WTC11 (cell line): ENCODE measurements around the gene TOMM40. TPM values are rescaled to one million over a fixed set of nuclear protein-coding genes. Genes with fewer than 3 reads are reported as not detected.

Experiments
- ESRRA ChIP-seq: sonication (generic); formaldehyde crosslinking; IDR thresholded peaks from 2 replicates; pipeline ENCODE4 v1.8.1; 2022; ENCODE audit warnings: mild to moderate bottlenecking, missing genetic modification reagents, borderline replicate concordance
- FOXJ3 ChIP-seq: sonication (generic); formaldehyde crosslinking; IDR thresholded peaks from 2 replicates; pipeline ENCODE4 v1.9.0; 2021; ENCODE audit warnings: missing genetic modification reagents, mild to moderate bottlenecking, borderline replicate concordance
- FOXK1 ChIP-seq: sonication (generic); formaldehyde crosslinking; IDR thresholded peaks from 2 replicates; pipeline ENCODE4 v1.8.0; 2022; ENCODE audit warnings: mild to moderate bottlenecking, moderate library complexity, missing genetic modification reagents
- FOXP1 ChIP-seq: sonication (generic); formaldehyde crosslinking; IDR thresholded peaks from 2 replicates; pipeline ENCODE4 v1.8.0; 2022; ENCODE audit warnings: missing genetic modification reagents, mild to moderate bottlenecking, moderate library complexity, borderline replicate concordance
- GABPB1 ChIP-seq: sonication (generic); formaldehyde crosslinking; IDR thresholded peaks from 2 replicates; pipeline ENCODE4 v1.8.1; 2023; ENCODE audit warnings: mild to moderate bottlenecking, missing genetic modification reagents
- GRHL2 ChIP-seq: fragments of 250-450 bp; sonication (Bioruptor Pico); IDR thresholded peaks from 2 replicates; pipeline ENCODE4 v1.8.0; 2022; ENCODE audit warnings: mild to moderate bottlenecking, moderate library complexity; ENCODE audit not compliant: insufficient replicate concordance, severe bottlenecking
- GTF2I ChIP-seq: fragments of 250-450 bp; sonication (Bioruptor Pico); conservative IDR thresholded peaks from 2 replicates; pipeline ENCODE4 v1.4.0; 2021; ENCODE audit warnings: mild to moderate bottlenecking
- HMGA2 ChIP-seq: fragments of 250-450 bp; sonication (Bioruptor Pico); IDR thresholded peaks from 2 replicates; pipeline ENCODE4 v1.4.0; 2021; ENCODE audit warnings: mild to moderate bottlenecking, moderate library complexity
- RORB ChIP-seq: fragments of 250-450 bp; sonication (Bioruptor Pico); IDR thresholded peaks from 2 replicates; pipeline ENCODE4 v1.9.0; 2021; ENCODE audit warnings: mild to moderate bottlenecking
- SMAD3 ChIP-seq: sonication (generic); formaldehyde crosslinking; IDR thresholded peaks from 2 replicates; pipeline ENCODE4 v1.8.0; 2022; ENCODE audit warnings: missing genetic modification reagents, mild to moderate bottlenecking, borderline replicate concordance
- SP1 ChIP-seq: sonication (generic); formaldehyde crosslinking; conservative IDR thresholded peaks from 2 replicates; pipeline ENCODE4 v1.8.1; 2022; ENCODE audit warnings: missing genetic modification reagents
- TEAD4 ChIP-seq: sonication (generic); formaldehyde crosslinking; IDR thresholded peaks from 2 replicates; pipeline ENCODE4 v1.8.0; 2022; ENCODE audit warnings: mild to moderate bottlenecking, missing genetic modification reagents
- ZNF138 ChIP-seq: sonication (generic); formaldehyde crosslinking; conservative IDR thresholded peaks from 2 replicates; pipeline ENCODE4 v1.8.1; 2022; ENCODE audit warnings: mild to moderate bottlenecking, moderate library complexity, missing genetic modification reagents
- ZNF317 ChIP-seq: sonication (generic); formaldehyde crosslinking; IDR thresholded peaks from 2 replicates; pipeline ENCODE4 v1.8.1; 2023; ENCODE audit warnings: low read depth, mild to moderate bottlenecking, moderate library complexity, missing genetic modification reagents, borderline replicate concordance
- total RNA-seq: library from RNA; stranded (reverse); gene quantifications from 3 replicates; pipeline ENCODE4 v1.2.3, GENCODE V29; 2021
- TF ChIP-seq, protein P1 (sequence below): sonication (generic); formaldehyde crosslinking; IDR thresholded peaks from 2 replicates; pipeline ENCODE4 v1.8.1; 2023; ENCODE audit warnings: mild to moderate bottlenecking, missing genetic modification reagents, moderate library complexity
- TF ChIP-seq, protein P2 (sequence below): sonication (generic); formaldehyde crosslinking; IDR thresholded peaks from 2 replicates; pipeline ENCODE4 v1.8.0; 2022; ENCODE audit warnings: mild to moderate bottlenecking, missing genetic modification reagents
- TF ChIP-seq, protein P3 (sequence below): sonication (generic); formaldehyde crosslinking; IDR thresholded peaks from 2 replicates; pipeline ENCODE4 v1.8.0; 2023; ENCODE audit warnings: mild to moderate bottlenecking, missing genetic modification reagents
- TF ChIP-seq, protein P4 (sequence below): sonication (generic); formaldehyde crosslinking; conservative IDR thresholded peaks from 2 replicates; pipeline ENCODE4 v1.8.1; 2022; ENCODE audit warnings: mild to moderate bottlenecking, missing genetic modification reagents
- TF ChIP-seq, protein P5 (sequence below): sonication (generic); formaldehyde crosslinking; IDR thresholded peaks from 2 replicates; pipeline ENCODE4 v1.8.0; 2022; ENCODE audit warnings: mild to moderate bottlenecking, missing genetic modification reagents
- TF ChIP-seq, protein P6 (sequence below): sonication (generic); formaldehyde crosslinking; IDR thresholded peaks from 2 replicates; pipeline ENCODE4 v1.8.0; 2022; ENCODE audit warnings: mild to moderate bottlenecking, missing genetic modification reagents
- TF ChIP-seq, protein P7 (sequence below): sonication (generic); formaldehyde crosslinking; IDR thresholded peaks from 2 replicates; pipeline ENCODE4 v1.8.1; 2023; ENCODE audit warnings: mild to moderate bottlenecking, missing genetic modification reagents
- TF ChIP-seq, protein P8 (sequence below): fragments of 250-450 bp; sonication (Bioruptor Pico); IDR thresholded peaks from 2 replicates; pipeline ENCODE4 v2.1.2; 2022; ENCODE audit warnings: mild to moderate bottlenecking, moderate library complexity
- TF ChIP-seq, protein P9 (sequence below): sonication (generic); formaldehyde crosslinking; conservative IDR thresholded peaks from 2 replicates; pipeline ENCODE4 v1.8.1; 2023; ENCODE audit warnings: mild to moderate bottlenecking, low read depth, missing genetic modification reagents, moderate library complexity
- TF ChIP-seq, protein P10 (sequence below): sonication (generic); formaldehyde crosslinking; IDR thresholded peaks from 2 replicates; pipeline ENCODE4 v1.8.1; 2022; ENCODE audit warnings: mild to moderate bottlenecking, missing genetic modification reagents, moderate library complexity, borderline replicate concordance

TOMM40 gene
- total RNA-seq, 1 experiment from 2014 or later = 221 TPM

DNA sequence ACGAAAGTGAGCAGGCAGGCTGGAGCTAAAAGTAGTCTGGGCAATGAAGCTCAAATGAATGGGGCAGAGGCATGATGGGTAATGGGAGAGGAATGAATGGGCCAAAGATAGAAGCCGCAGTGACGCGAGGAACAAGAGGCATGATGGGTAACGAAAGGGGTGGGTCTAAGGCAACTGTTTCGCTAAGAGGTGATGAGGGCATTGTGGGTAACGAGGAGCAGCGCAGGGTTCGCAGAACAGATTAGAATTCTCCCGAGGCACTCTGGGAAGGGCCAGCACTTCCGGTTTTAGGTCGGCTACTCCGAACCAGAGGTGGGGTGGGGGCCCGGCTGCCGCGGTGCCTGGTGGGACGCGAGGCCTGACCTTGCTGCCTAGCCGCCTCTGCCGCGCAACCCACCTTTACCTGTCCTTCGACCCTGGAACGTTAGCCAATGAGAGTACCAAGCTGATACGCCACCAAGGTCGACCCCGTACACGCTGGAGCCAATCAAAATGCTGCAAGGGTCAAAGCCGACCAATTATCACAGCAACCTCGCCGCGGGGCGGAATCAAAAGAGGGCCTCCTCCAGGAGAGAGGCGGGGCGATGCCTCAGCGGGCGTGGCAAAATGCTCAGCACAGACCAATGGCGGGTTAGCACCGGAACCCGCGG lies 563 bp upstream of the TOMM40 start (continued):
- peak; percentile 80 for TF ChIP-seq GABPB1 (CRISPR knock-in tag)
- TF ChIP-seq, protein P1, sequence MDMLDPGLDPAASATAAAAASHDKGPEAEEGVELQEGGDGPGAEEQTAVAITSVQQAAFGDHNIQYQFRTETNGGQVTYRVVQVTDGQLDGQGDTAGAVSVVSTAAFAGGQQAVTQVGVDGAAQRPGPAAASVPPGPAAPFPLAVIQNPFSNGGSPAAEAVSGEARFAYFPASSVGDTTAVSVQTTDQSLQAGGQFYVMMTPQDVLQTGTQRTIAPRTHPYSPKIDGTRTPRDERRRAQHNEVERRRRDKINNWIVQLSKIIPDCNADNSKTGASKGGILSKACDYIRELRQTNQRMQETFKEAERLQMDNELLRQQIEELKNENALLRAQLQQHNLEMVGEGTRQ (CRISPR knock-in tag) = no peak
- TF ChIP-seq, protein P2, sequence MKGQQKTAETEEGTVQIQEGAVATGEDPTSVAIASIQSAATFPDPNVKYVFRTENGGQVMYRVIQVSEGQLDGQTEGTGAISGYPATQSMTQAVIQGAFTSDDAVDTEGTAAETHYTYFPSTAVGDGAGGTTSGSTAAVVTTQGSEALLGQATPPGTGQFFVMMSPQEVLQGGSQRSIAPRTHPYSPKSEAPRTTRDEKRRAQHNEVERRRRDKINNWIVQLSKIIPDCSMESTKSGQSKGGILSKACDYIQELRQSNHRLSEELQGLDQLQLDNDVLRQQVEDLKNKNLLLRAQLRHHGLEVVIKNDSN (CRISPR knock-in tag) = no peak
- TF ChIP-seq GTF2I (CRISPR knock-in tag) = no peak
- no peak for TF ChIP-seq RORB (CRISPR knock-in tag)
- TF ChIP-seq, protein P3, sequence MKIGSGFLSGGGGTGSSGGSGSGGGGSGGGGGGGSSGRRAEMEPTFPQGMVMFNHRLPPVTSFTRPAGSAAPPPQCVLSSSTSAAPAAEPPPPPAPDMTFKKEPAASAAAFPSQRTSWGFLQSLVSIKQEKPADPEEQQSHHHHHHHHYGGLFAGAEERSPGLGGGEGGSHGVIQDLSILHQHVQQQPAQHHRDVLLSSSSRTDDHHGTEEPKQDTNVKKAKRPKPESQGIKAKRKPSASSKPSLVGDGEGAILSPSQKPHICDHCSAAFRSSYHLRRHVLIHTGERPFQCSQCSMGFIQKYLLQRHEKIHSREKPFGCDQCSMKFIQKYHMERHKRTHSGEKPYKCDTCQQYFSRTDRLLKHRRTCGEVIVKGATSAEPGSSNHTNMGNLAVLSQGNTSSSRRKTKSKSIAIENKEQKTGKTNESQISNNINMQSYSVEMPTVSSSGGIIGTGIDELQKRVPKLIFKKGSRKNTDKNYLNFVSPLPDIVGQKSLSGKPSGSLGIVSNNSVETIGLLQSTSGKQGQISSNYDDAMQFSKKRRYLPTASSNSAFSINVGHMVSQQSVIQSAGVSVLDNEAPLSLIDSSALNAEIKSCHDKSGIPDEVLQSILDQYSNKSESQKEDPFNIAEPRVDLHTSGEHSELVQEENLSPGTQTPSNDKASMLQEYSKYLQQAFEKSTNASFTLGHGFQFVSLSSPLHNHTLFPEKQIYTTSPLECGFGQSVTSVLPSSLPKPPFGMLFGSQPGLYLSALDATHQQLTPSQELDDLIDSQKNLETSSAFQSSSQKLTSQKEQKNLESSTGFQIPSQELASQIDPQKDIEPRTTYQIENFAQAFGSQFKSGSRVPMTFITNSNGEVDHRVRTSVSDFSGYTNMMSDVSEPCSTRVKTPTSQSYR (CRISPR knock-in tag) = no peak
- TF ChIP-seq, protein P4, sequence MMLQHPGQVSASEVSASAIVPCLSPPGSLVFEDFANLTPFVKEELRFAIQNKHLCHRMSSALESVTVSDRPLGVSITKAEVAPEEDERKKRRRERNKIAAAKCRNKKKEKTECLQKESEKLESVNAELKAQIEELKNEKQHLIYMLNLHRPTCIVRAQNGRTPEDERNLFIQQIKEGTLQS (CRISPR knock-in tag) = no peak
- no peak for TF ChIP-seq FOXJ3
- no peak for TF ChIP-seq ZNF317 (CRISPR knock-in tag)
- TF ChIP-seq, protein P5, sequence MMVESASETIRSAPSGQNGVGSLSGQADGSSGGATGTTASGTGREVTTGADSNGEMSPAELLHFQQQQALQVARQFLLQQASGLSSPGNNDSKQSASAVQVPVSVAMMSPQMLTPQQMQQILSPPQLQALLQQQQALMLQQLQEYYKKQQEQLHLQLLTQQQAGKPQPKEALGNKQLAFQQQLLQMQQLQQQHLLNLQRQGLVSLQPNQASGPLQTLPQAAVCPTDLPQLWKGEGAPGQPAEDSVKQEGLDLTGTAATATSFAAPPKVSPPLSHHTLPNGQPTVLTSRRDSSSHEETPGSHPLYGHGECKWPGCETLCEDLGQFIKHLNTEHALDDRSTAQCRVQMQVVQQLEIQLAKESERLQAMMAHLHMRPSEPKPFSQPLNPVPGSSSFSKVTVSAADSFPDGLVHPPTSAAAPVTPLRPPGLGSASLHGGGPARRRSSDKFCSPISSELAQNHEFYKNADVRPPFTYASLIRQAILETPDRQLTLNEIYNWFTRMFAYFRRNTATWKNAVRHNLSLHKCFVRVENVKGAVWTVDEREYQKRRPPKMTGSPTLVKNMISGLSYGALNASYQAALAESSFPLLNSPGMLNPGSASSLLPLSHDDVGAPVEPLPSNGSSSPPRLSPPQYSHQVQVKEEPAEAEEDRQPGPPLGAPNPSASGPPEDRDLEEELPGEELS (CRISPR knock-in tag) = no peak
- no peak for TF ChIP-seq TEAD4 (CRISPR knock-in tag)
- no peak for TF ChIP-seq GRHL2 (CRISPR knock-in tag)
- TF ChIP-seq, protein P6, sequence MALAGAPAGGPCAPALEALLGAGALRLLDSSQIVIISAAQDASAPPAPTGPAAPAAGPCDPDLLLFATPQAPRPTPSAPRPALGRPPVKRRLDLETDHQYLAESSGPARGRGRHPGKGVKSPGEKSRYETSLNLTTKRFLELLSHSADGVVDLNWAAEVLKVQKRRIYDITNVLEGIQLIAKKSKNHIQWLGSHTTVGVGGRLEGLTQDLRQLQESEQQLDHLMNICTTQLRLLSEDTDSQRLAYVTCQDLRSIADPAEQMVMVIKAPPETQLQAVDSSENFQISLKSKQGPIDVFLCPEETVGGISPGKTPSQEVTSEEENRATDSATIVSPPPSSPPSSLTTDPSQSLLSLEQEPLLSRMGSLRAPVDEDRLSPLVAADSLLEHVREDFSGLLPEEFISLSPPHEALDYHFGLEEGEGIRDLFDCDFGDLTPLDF (CRISPR knock-in tag) = no peak
- TF ChIP-seq, protein P7, sequence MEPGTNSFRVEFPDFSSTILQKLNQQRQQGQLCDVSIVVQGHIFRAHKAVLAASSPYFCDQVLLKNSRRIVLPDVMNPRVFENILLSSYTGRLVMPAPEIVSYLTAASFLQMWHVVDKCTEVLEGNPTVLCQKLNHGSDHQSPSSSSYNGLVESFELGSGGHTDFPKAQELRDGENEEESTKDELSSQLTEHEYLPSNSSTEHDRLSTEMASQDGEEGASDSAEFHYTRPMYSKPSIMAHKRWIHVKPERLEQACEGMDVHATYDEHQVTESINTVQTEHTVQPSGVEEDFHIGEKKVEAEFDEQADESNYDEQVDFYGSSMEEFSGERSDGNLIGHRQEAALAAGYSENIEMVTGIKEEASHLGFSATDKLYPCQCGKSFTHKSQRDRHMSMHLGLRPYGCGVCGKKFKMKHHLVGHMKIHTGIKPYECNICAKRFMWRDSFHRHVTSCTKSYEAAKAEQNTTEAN (CRISPR knock-in tag) = no peak
- TF ChIP-seq, protein P8, sequence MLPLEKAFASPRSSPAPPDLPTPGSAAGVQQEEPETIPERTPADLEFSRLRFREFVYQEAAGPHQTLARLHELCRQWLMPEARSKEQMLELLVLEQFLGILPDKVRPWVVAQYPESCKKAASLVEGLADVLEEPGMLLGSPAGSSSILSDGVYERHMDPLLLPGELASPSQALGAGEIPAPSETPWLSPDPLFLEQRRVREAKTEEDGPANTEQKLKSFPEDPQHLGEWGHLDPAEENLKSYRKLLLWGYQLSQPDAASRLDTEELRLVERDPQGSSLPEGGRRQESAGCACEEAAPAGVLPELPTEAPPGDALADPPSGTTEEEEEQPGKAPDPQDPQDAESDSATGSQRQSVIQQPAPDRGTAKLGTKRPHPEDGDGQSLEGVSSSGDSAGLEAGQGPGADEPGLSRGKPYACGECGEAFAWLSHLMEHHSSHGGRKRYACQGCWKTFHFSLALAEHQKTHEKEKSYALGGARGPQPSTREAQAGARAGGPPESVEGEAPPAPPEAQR = no peak
- TF ChIP-seq ESRRA (CRISPR knock-in tag) = no peak
- no peak; the same call in 1 of the 2 replicates for TF ChIP-seq SP1 (CRISPR knock-in tag)
- no peak for TF ChIP-seq ZNF138
- TF ChIP-seq, protein P9, sequence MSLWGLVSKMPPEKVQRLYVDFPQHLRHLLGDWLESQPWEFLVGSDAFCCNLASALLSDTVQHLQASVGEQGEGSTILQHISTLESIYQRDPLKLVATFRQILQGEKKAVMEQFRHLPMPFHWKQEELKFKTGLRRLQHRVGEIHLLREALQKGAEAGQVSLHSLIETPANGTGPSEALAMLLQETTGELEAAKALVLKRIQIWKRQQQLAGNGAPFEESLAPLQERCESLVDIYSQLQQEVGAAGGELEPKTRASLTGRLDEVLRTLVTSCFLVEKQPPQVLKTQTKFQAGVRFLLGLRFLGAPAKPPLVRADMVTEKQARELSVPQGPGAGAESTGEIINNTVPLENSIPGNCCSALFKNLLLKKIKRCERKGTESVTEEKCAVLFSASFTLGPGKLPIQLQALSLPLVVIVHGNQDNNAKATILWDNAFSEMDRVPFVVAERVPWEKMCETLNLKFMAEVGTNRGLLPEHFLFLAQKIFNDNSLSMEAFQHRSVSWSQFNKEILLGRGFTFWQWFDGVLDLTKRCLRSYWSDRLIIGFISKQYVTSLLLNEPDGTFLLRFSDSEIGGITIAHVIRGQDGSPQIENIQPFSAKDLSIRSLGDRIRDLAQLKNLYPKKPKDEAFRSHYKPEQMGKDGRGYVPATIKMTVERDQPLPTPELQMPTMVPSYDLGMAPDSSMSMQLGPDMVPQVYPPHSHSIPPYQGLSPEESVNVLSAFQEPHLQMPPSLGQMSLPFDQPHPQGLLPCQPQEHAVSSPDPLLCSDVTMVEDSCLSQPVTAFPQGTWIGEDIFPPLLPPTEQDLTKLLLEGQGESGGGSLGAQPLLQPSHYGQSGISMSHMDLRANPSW (CRISPR knock-in tag) = no peak
- TF ChIP-seq, protein P10, sequence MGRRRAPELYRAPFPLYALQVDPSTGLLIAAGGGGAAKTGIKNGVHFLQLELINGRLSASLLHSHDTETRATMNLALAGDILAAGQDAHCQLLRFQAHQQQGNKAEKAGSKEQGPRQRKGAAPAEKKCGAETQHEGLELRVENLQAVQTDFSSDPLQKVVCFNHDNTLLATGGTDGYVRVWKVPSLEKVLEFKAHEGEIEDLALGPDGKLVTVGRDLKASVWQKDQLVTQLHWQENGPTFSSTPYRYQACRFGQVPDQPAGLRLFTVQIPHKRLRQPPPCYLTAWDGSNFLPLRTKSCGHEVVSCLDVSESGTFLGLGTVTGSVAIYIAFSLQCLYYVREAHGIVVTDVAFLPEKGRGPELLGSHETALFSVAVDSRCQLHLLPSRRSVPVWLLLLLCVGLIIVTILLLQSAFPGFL (CRISPR knock-in tag) = no peak
- no peak for TF ChIP-seq FOXP1 (CRISPR knock-in tag)
- TF ChIP-seq SMAD3 (CRISPR knock-in tag) = no peak
- peak; percentile 74; the same call in 1 of the 2 replicates for TF ChIP-seq FOXK1
- TF ChIP-seq HMGA2 (CRISPR knock-in tag) = no peak
